Testis (tissue), 3 donors: ENCODE measurements around the gene SERPINB3. TPM values are rescaled to one million over a fixed set of nuclear protein-coding genes. Genes with fewer than 3 reads are reported as not detected.
"Not testable (repeated sequence)": the region's sequence is repeated elsewhere in the genome, so short reads cannot be mapped to it uniquely, and the experiment has no call there.

ENCODE experiments used
- DNase-seq: peaks from one replicate; pipeline ENCODE4 v3.0.0-alpha.2; 2019
- H3K27ac ChIP-seq, 2 donors: fragments of 200-600 bp; sonication (generic); one replicate each; pipeline ENCODE4 v1.5.1; 2019
- H3K27me3 ChIP-seq: fragments of 200-600 bp; sonication (generic); one replicate; pipeline ENCODE4 v1.5.1; 2019
- H3K36me3 ChIP-seq: fragments of 200-600 bp; sonication (generic); one replicate; pipeline ENCODE4 v1.5.1; 2017; ENCODE audit warnings: low read depth; ENCODE audit errors: missing control alignments
- H3K4me1 ChIP-seq: fragments of 200-600 bp; sonication (generic); one replicate; pipeline ENCODE4 v1.5.1; 2019
- H3K4me3 ChIP-seq, 2 donors: fragments of 200-600 bp; sonication (generic); one replicate each; pipeline ENCODE4 v1.5.1; 2017 to 2019
- H3K9me3 ChIP-seq: fragments of 200-600 bp; sonication (generic); one replicate; pipeline ENCODE4 v1.5.1; 2017
- CTCF ChIP-seq, 3 experiments: fragments of 450-650 bp in 2 of 3; fragments of 200-600 bp in 1 of 3; sonication (generic) in 1 of 3; IDR thresholded peaks; one replicate each; pipeline ENCODE4 v1.5.1; 2016 to 2019; ENCODE audit warnings: antibody characterized with exemption in 3 of 3, mild to moderate bottlenecking in 2 of 3, moderate library complexity in 1 of 3
- POLR2A ChIP-seq: fragments of 450-650 bp; IDR thresholded peaks from one replicate; pipeline ENCODE4 v1.6.1; 2017; ENCODE audit warnings: antibody characterized with exemption, mild to moderate bottlenecking, moderate library complexity
- WGBS, 2 donors: methylation state at CpG; one replicate each; pipeline ENCODE4 v1.1.5; 2018; 5-methylcytosine and 5-hydroxymethylcytosine counted together
- intact Hi-C: fragments of 100-400 bp; cut with DNase I; formaldehyde crosslinking; loops from one replicate; pipeline ENCODE4 v1.15.1; 2023; ENCODE audit warnings: low total_unique reads
- polyA plus RNA-seq: library from polyadenylated mRNA; stranded (reverse); fragments of 350-450 nt; fragmentation: Illumina TruSeq; extraction: RNeasy Lipid Tissue Mini Kit (QIAGEN cat#74804); gene quantifications from one replicate; pipeline ENCODE4 v1.2.3, GENCODE V29; 2014; ENCODE audit warnings: low read depth, low replicate concordance; ENCODE audit not compliant: insufficient read depth
- total RNA-seq, 2 donors: library from RNA; depleted of rRNA; stranded (reverse); fragments of >200 nt; gene quantifications; one replicate each; pipeline ENCODE4 v1.2.3, GENCODE V29; 2016

The SERPINB3 gene
- total and polyA plus RNA-seq, 3 donors from 2014 or later: 0.74 to 2.4 (median 1.1) TPM

GRCh38 chr18:63648241-63648640 lies 13.5 kb downstream of the SERPINB3 start:
- intact Hi-C loops: no loop called here
- no peaks in the 10 kb centered on the region for H3K27me3 ChIP-seq
- no peak for DNase-seq
- no peak overlapping the region for H3K27ac ChIP-seq
- WGBS, 2 donors: 64 to 68% methylated on average over 7 of the region's 7 CpGs
- no peak overlapping the region for H3K4me3 ChIP-seq
- H3K36me3 ChIP-seq: no peaks in the 10 kb centered on the region
- TF ChIP-seq CTCF (IDR thresholded peaks at IDR 0.05): no peak
- no peak for TF ChIP-seq POLR2A
- no peaks in the 10 kb centered on the region for H3K9me3 ChIP-seq
- H3K4me1 ChIP-seq: no peaks in the 10 kb centered on the region

GRCh38 chr18:63646936-63647335 lies 14.8 kb downstream of the SERPINB3 start:
- no peaks in the 10 kb centered on the region for H3K4me1 ChIP-seq

GRCh38 chr18:63644694-63645093 lies 17.0 kb downstream of the SERPINB3 start:
- H3K9me3 ChIP-seq, H3K4me3 ChIP-seq, DNase-seq, H3K4me1 ChIP-seq, H3K36me3 ChIP-seq, H3K27ac ChIP-seq, intact Hi-C loops, H3K27me3 ChIP-seq: not testable (repeated sequence)
- 100% methylated on average over 1 of the region's 1 CpG for WGBS, 2 donors

More at GRCh38 chr18:63646936-63647335, 14.8 kb downstream of the SERPINB3 start:
- no peaks in the 10 kb centered on the region for H3K27me3 ChIP-seq
- no peaks in the 10 kb centered on the region for H3K36me3 ChIP-seq
- H3K4me3 ChIP-seq: no peak overlapping the region
- no peak for TF ChIP-seq CTCF (IDR thresholded peaks at IDR 0.05)
- TF ChIP-seq POLR2A: no peak
- no peak overlapping the region for H3K27ac ChIP-seq
- intact Hi-C loops: no loop called here
- H3K9me3 ChIP-seq: no peaks in the 10 kb centered on the region
- no peak for DNase-seq

- H3K36me3 ChIP-seq, H3K27me3 ChIP-seq, intact Hi-C loops, H3K27ac ChIP-seq, H3K4me1 ChIP-seq, DNase-seq, H3K9me3 ChIP-seq, H3K4me3 ChIP-seq: not testable (repeated sequence)
- 91 to 100% methylated on average over 1 of the region's 2 CpGs for WGBS, 2 donors
Measured at GRCh38 chr18:63644142-63644541, 17.6 kb downstream of the SERPINB3 start, which contains the start of gene SERPINB4. SERPINB4 (minus strand) TSS chr18:63644256; CDS start chr18:63643577, 679 bp downstream.

GRCh38 chr18:63642668-63643356 lies 18.9 kb downstream of the SERPINB3 start:
- H3K36me3 ChIP-seq, H3K27me3 ChIP-seq, H3K4me1 ChIP-seq, H3K9me3 ChIP-seq, H3K4me3 ChIP-seq, intact Hi-C loops, DNase-seq, H3K27ac ChIP-seq: not testable (repeated sequence)
- WGBS, 2 donors: 93 to 98% methylated on average over 4 of the region's 4 CpGs

- H3K9me3 ChIP-seq, DNase-seq, H3K4me1 ChIP-seq, H3K36me3 ChIP-seq, H3K4me3 ChIP-seq, H3K27me3 ChIP-seq, H3K27ac ChIP-seq, intact Hi-C loops: not testable (repeated sequence)
- WGBS, 2 donors: 90 to 93% methylated on average over 4 of the region's 4 CpGs
Measured at GRCh38 chr18:63641157-63641680, 20.5 kb downstream of the SERPINB3 start.

GRCh38 chr18:63637703-63638102 lies 24.0 kb downstream of the SERPINB3 start:
- no peaks in the 10 kb centered on the region for H3K9me3 ChIP-seq
- no peak for TF ChIP-seq CTCF (IDR thresholded peaks at IDR 0.05)
- no peak for TF ChIP-seq POLR2A
- no peak overlapping the region for H3K4me3 ChIP-seq
- H3K36me3 ChIP-seq: no peaks in the 10 kb centered on the region
- H3K27ac ChIP-seq: no peak overlapping the region
- DNase-seq: no peak
- WGBS, 2 donors: 81 to 88% methylated on average over 6 of the region's 6 CpGs
- intact Hi-C loops: no loop called here
- H3K27me3 ChIP-seq: no peaks in the 10 kb centered on the region
- H3K4me1 ChIP-seq: no peaks in the 10 kb centered on the region
